CD14-positive monocyte (primary cell): ENCODE results near the gene PARP16. TPM values are rescaled to one million over a fixed set of nuclear protein-coding genes. Genes with fewer than 3 reads are reported as not detected.

ENCODE experiments used
- DNase-seq, 3 donors: peaks; one replicate each; pipeline ENCODE4 v3.0.0-alpha.2; 2011 to 2022
- H2AFZ ChIP-seq: 2 replicates; pipeline ENCODE4 v1.6.0; 2012; ENCODE audit warnings: mild to moderate bottlenecking, low read depth, low read length, inconsistent platforms; ENCODE audit not compliant: insufficient read depth, poor library complexity, severe bottlenecking
- H3K27ac ChIP-seq, 2 donors: 1 replicate in 1 of 2; 2 replicates in 1 of 2; pipeline ENCODE4 v1.5.1; 2012 to 2013; ENCODE audit warnings: low read length in 2 of 2, control low read depth in 1 of 2, inconsistent platforms in 1 of 2, low read depth in 1 of 2, mild to moderate bottlenecking in 1 of 2
- H3K27me3 ChIP-seq, 2 donors: one replicate each; pipeline versions ENCODE4 v1.6.0 to v1.6.1; 2011 to 2013; ENCODE audit warnings: low read length in 2 of 2; ENCODE audit not compliant: control insufficient read depth in 2 of 2, insufficient read depth in 2 of 2
- H3K36me3 ChIP-seq, 2 donors: replicated peaks in 1 of 2; 1 replicate in 1 of 2; 2 replicates in 1 of 2; pipeline versions ENCODE4 v1.5.1 to v1.6.1; 2012 to 2013; ENCODE audit warnings: low read length in 2 of 2, control low read depth in 1 of 2, inconsistent platforms in 1 of 2, mild to moderate bottlenecking in 1 of 2; ENCODE audit not compliant: insufficient read depth in 2 of 2, control insufficient read depth in 1 of 2
- H3K4me1 ChIP-seq, 2 donors: 1 replicate in 1 of 2; 2 replicates in 1 of 2; pipeline versions ENCODE4 v1.5.1 to v1.6.1; 2012 to 2013; ENCODE audit warnings: low read length in 2 of 2, control low read depth in 1 of 2, inconsistent platforms in 1 of 2, mild to moderate bottlenecking in 1 of 2, moderate library complexity in 1 of 2; ENCODE audit not compliant: insufficient read depth in 2 of 2, control insufficient read depth in 1 of 2
- H3K4me2 ChIP-seq: replicated peaks from 2 replicates; pipeline ENCODE3; 2012; ENCODE audit warnings: low read length, moderate library complexity, mild to moderate bottlenecking; ENCODE audit not compliant: poor library complexity, severe bottlenecking; ENCODE audit errors: extremely low read depth
- H3K4me3 ChIP-seq, 3 experiments: fragments of 200-600 bp in 1 of 3; sonication (generic) in 1 of 3; replicated peaks in 1 of 3; 1 replicate in 2 of 3; 2 replicates in 1 of 3; pipeline ENCODE4 v1.5.1; 2011 to 2013; ENCODE audit warnings: low read length in 3 of 3, mild to moderate bottlenecking in 3 of 3, control low read depth in 2 of 3, low read depth in 2 of 3, inconsistent platforms in 1 of 3, moderate library complexity in 1 of 3
- H3K79me2 ChIP-seq: 2 replicates; pipeline ENCODE4 v1.6.0; 2012; ENCODE audit warnings: mild to moderate bottlenecking, control low read depth, inconsistent platforms, low read length, moderate library complexity; ENCODE audit not compliant: insufficient read depth
- H3K9ac ChIP-seq: 2 replicates; pipeline ENCODE4 v1.6.0; 2017; ENCODE audit warnings: low read length, mild to moderate bottlenecking; ENCODE audit not compliant: insufficient read depth, poor library complexity, severe bottlenecking
- H3K9me3 ChIP-seq, 2 donors: replicated peaks in 1 of 2; 1 replicate in 1 of 2; 2 replicates in 1 of 2; pipeline versions ENCODE4 v1.5.1 to v1.6.1; 2012 to 2013; ENCODE audit warnings: low read length in 2 of 2, control low read depth in 1 of 2; ENCODE audit not compliant: control insufficient read depth in 1 of 2, insufficient read depth in 1 of 2
- H4K20me1 ChIP-seq: 2 replicates; pipeline ENCODE4 v1.6.0; 2012; ENCODE audit warnings: mild to moderate bottlenecking, low read length, control low read depth, moderate library complexity; ENCODE audit not compliant: insufficient read depth
- H3K27ac Mint-ChIP-seq, 7 donors: one replicate each; pipeline ENCODE4 v1.8.0; 2020; ENCODE audit warnings: mild to moderate bottlenecking in 7 of 7, mixed read lengths in 7 of 7, moderate library complexity in 6 of 7, inconsistent platforms in 2 of 7
- H3K27me3 Mint-ChIP-seq, 3 donors: one replicate each; pipeline ENCODE4 v1.8.0; 2021 to 2022; ENCODE audit warnings: low read depth in 3 of 3, mild to moderate bottlenecking in 3 of 3, mixed read lengths in 3 of 3, moderate library complexity in 3 of 3, inconsistent platforms in 1 of 3
- H3K36me3 Mint-ChIP-seq, 2 donors: one replicate each; pipeline ENCODE4 v1.8.0; 2020; ENCODE audit warnings: mixed read lengths in 2 of 2, inconsistent platforms in 1 of 2, mild to moderate bottlenecking in 1 of 2
- H3K4me1 Mint-ChIP-seq: one replicate; pipeline ENCODE4 v1.8.0; 2020; ENCODE audit warnings: mild to moderate bottlenecking, mixed read lengths
- H3K4me3 Mint-ChIP-seq, 2 donors: one replicate each; pipeline ENCODE4 v1.8.0; 2020; ENCODE audit warnings: mild to moderate bottlenecking in 2 of 2, mixed read lengths in 2 of 2, moderate library complexity in 1 of 2
- H3K9me3 Mint-ChIP-seq, 7 donors: one replicate each; pipeline ENCODE4 v1.8.0; 2020 to 2022; ENCODE audit warnings: mixed read lengths in 7 of 7, mild to moderate bottlenecking in 6 of 7, moderate library complexity in 6 of 7, inconsistent platforms in 2 of 7
- WGBS: methylation state at CpG from one replicate; pipeline ENCODE4 v1.1.5; 2013; ENCODE audit warnings: missing lambda C conversion rate; ENCODE audit not compliant: insufficient coverage; 5-methylcytosine and 5-hydroxymethylcytosine counted together
- intact Hi-C, 2 donors: fragments of 100-400 bp; cut with micrococcal nuclease; formaldehyde crosslinking; loops; one replicate each; pipeline versions ENCODE4 v1.15.0 to v1.15.1; 2023
- polyA plus RNA-seq, 3 donors: library from polyadenylated mRNA; depleted of rRNA in 1 of 3; unstranded in 2 of 3; stranded (reverse) in 1 of 3; fragments of 300-500 nt in 2 of 3; fragments of >200 nt in 1 of 3; fragmentation: Illumina TruSeq in 2 of 3; gene quantifications; 1 replicate in 2 of 3; 2 replicates in 1 of 3; pipeline ENCODE4 v1.2.3, GENCODE V29; 2012 to 2021
- TF ChIP-seq, protein P1 (sequence below): fragments of 200-600 bp; IDR thresholded peaks from one replicate; pipeline ENCODE4 v1.8.0; 2022; ENCODE audit warnings: antibody characterized with exemption, mild to moderate bottlenecking

Gene PARP16
- polyA plus RNA-seq, 3 donors: 4.8 to 6.9 (median 5.7) TPM

GRCh38 chr15:65323071-65323511 lies 36.4 kb upstream of the PARP16 start:
- H3K9ac ChIP-seq: no peak overlapping the region
- no peak overlapping the region for H3K4me2 ChIP-seq
- WGBS: 2% methylated on average over 5 of the region's 9 CpGs
- Mint-ChIP-seq H3K4me3 (no peak overlapping the region), H3K27ac (no peak overlapping the region), H3K36me3 (no peaks in the 10 kb centered on the region), H3K27me3 (peaks cover 15 to 48% (median 34%) of the 10 kb centered on the region in 3 donors), H3K9me3 (no peaks in the 10 kb centered on the region), H3K4me1 (peaks cover 19% of the 10 kb centered on the region)
- no peak overlapping the region for H3K4me3 ChIP-seq
- H3K4me1 ChIP-seq: peaks cover 5 to 9% of the 10 kb centered on the region in 2 donors
- no peak for DNase-seq
- TF ChIP-seq, protein P1, sequence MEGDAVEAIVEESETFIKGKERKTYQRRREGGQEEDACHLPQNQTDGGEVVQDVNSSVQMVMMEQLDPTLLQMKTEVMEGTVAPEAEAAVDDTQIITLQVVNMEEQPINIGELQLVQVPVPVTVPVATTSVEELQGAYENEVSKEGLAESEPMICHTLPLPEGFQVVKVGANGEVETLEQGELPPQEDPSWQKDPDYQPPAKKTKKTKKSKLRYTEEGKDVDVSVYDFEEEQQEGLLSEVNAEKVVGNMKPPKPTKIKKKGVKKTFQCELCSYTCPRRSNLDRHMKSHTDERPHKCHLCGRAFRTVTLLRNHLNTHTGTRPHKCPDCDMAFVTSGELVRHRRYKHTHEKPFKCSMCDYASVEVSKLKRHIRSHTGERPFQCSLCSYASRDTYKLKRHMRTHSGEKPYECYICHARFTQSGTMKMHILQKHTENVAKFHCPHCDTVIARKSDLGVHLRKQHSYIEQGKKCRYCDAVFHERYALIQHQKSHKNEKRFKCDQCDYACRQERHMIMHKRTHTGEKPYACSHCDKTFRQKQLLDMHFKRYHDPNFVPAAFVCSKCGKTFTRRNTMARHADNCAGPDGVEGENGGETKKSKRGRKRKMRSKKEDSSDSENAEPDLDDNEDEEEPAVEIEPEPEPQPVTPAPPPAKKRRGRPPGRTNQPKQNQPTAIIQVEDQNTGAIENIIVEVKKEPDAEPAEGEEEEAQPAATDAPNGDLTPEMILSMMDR: no peak
- H3K27ac ChIP-seq: no peak overlapping the region
- peaks cover 0 to 3% of the 10 kb centered on the region in 2 donors for H3K27me3 ChIP-seq
- H4K20me1 ChIP-seq: no peaks in the 10 kb centered on the region
- H3K79me2 ChIP-seq: no peaks in the 10 kb centered on the region
- H3K36me3 ChIP-seq: no peaks in the 10 kb centered on the region
- intact Hi-C loops: no loop called here
- no peak overlapping the region for H2AFZ ChIP-seq
- H3K9me3 ChIP-seq: no peaks in the 10 kb centered on the region

DNA sequence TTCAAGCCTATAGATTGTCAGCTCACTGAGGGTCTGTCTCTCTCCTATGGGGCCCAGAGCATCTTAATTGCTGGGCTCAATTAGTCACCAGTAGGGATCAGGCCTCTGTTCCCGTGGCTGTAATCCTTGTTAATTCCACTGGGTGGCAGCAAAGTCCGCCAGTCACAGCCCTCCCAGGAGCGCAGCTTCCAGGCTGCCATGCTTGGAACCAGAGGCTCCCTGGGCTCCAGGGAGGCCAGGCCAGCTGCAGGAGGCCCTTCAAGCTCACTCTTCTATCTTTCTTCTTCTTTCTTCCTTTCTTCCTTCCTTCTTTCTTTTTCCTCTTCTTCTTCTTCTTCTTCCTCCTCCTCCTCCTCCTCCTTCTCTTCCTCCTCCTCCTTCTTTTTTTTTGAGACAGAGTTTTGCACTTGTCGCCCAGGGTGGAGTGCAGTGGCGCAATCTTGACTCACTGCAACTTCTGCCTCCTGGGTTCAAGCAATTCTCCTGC lies 32.2 kb upstream of the PARP16 start:
- TF ChIP-seq, protein P1: peak; percentile 92
- Histone ChIP-seq H3K27ac (no peak overlapping the region), H3K27me3 (no peaks in the 10 kb centered on the region), H3K4me2 (peak overlapping the region; percentile 48), H2AFZ (no peak overlapping the region), H3K9me3 (no peaks in the 10 kb centered on the region), H3K36me3 (no peaks in the 10 kb centered on the region), H3K4me3 (no peak overlapping the region), H3K4me1 (peaks cover 5 to 9% of the 10 kb centered on the region in 2 donors), H3K9ac (no peak overlapping the region), H3K79me2 (no peaks in the 10 kb centered on the region), H4K20me1 (no peaks in the 10 kb centered on the region)
- intact Hi-C loops: loop anchor here (2.0 kb wide), 1 partner anchor 66 kb away; no protein-coding TSS in a partner anchor
- peak; percentile 70 to 74 (median 71) for DNase-seq
- H3K9me3 Mint-ChIP-seq: no peaks in the 10 kb centered on the region
- peak overlapping the region; percentile 27 to 67 for H3K4me3 Mint-ChIP-seq
- H3K27ac Mint-ChIP-seq: peak overlapping the region in 3 of 7 donors; percentile 31 to 70 (median 54)
- peaks cover 12 to 22% (median 18%) of the 10 kb centered on the region in 3 donors for H3K27me3 Mint-ChIP-seq
- H3K4me1 Mint-ChIP-seq: peaks cover 13% of the 10 kb centered on the region
- WGBS: 0% methylated on average over 3 of the region's 5 CpGs
- H3K36me3 Mint-ChIP-seq: no peaks in the 10 kb centered on the region
